ENCODE data around the gene SAC3D1.

SAC3D1 gene

DNA sequence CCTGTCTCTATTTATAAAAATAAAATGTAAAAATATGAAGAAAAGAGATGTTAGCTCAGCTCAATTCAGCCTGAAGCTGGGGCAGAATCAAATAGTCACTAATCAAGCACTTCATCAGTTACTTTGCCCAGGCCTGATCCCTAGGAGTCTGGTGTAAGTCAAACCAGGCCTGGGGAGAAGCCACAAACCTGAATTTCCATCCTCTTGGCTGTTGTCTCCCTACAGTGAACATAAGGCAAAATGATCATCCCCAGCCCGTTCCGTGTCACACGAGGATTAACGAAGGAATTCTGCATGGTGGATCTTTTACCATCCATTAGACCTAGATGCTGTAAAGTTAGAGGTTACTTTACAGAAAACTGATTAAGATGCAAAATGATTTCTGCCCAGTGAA, 23.8 kb downstream of the SAC3D1 start:
- no peak overlapping the region for H3K4me3 ChIP-seq (ENCODE audit: low read length)
- no peak for DNase-seq (ENCODE audit: low read depth)
- TF ChIP-seq, protein P1, sequence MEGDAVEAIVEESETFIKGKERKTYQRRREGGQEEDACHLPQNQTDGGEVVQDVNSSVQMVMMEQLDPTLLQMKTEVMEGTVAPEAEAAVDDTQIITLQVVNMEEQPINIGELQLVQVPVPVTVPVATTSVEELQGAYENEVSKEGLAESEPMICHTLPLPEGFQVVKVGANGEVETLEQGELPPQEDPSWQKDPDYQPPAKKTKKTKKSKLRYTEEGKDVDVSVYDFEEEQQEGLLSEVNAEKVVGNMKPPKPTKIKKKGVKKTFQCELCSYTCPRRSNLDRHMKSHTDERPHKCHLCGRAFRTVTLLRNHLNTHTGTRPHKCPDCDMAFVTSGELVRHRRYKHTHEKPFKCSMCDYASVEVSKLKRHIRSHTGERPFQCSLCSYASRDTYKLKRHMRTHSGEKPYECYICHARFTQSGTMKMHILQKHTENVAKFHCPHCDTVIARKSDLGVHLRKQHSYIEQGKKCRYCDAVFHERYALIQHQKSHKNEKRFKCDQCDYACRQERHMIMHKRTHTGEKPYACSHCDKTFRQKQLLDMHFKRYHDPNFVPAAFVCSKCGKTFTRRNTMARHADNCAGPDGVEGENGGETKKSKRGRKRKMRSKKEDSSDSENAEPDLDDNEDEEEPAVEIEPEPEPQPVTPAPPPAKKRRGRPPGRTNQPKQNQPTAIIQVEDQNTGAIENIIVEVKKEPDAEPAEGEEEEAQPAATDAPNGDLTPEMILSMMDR (IDR thresholded peaks at IDR 0.05; ENCODE audit: insufficient read depth, low read depth, low read length, missing control alignments) = no peak

GRCh38 chr11:65065851-65066250, 24.8 kb downstream of the SAC3D1 start:
- no peak for DNase-seq (ENCODE audit: low read depth)
- TF ChIP-seq, protein P1 (IDR thresholded peaks at IDR 0.05; ENCODE audit: insufficient read depth, low read depth, low read length, missing control alignments) = no peak
- H3K4me3 ChIP-seq (ENCODE audit: low read length) = no peak overlapping the region

GRCh38 chr11:65066315-65066714, 25.3 kb downstream of the SAC3D1 start:
- TF ChIP-seq, protein P1 (IDR thresholded peaks at IDR 0.05; ENCODE audit: insufficient read depth, low read depth, low read length, missing control alignments) = no peak
- H3K4me3 ChIP-seq (ENCODE audit: low read length) = no peak overlapping the region
- DNase-seq (ENCODE audit: low read depth) = no peak

GRCh38 chr11:65066805-65067291, 25.8 kb downstream of the SAC3D1 start:
- H3K4me3 ChIP-seq (ENCODE audit: low read length) = no peak overlapping the region
- TF ChIP-seq, protein P1 (IDR thresholded peaks at IDR 0.05; ENCODE audit: insufficient read depth, low read depth, low read length, missing control alignments) = no peak
- DNase-seq (ENCODE audit: low read depth) = no peak

DNA sequence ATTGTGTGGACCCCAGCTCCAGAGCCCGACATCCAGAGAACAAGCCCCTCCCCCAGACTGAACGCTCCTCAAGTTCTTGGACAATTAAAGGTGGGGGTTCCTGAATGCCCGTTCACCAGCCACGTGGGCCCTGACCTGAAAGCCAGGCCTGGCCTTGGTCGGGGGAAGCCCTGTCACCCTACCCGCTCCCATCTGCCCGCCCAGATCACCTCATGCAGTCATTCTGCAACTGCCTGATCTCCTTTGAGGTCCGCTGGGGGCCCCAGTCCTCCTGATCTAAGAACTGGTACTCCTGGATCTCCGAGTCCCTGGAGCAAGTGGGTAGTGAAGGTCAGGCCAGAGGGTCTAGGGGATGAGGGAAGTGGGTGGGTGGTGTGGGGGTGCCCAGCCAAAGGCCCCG, 26.4 kb downstream of the SAC3D1 start:
- TF ChIP-seq, protein P1 (IDR thresholded peaks at IDR 0.05; ENCODE audit: insufficient read depth, low read depth, low read length, missing control alignments) = no peak
- no peak for DNase-seq (ENCODE audit: low read depth)
- H3K4me3 ChIP-seq (ENCODE audit: low read length) = no peak overlapping the region

DNA sequence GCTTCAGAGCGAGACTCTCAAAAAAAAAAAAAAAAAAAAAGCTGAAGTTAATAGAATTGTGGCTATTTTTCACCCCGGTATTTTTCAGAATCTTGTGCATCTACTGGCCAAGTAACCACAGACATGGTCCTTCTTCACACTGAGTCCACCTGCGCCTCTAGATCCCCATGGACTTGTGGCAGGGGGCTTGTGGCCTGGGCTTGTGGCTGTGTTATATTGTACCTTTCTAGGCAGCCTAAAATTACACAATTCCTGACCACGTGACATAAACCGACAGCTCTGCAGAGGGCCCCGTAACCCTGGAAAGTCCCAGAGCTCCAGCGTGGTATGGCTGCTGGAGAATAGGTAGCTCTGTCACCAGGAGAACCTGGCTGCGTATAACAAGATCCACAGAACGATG, 28.2 kb downstream of the SAC3D1 start:
- no peak overlapping the region for H3K4me3 ChIP-seq (ENCODE audit: low read length)
- TF ChIP-seq, protein P1 (IDR thresholded peaks at IDR 0.05; ENCODE audit: insufficient read depth, low read depth, low read length, missing control alignments) = no peak
- DNase-seq (ENCODE audit: low read depth) = peak; percentile 52

DNA sequence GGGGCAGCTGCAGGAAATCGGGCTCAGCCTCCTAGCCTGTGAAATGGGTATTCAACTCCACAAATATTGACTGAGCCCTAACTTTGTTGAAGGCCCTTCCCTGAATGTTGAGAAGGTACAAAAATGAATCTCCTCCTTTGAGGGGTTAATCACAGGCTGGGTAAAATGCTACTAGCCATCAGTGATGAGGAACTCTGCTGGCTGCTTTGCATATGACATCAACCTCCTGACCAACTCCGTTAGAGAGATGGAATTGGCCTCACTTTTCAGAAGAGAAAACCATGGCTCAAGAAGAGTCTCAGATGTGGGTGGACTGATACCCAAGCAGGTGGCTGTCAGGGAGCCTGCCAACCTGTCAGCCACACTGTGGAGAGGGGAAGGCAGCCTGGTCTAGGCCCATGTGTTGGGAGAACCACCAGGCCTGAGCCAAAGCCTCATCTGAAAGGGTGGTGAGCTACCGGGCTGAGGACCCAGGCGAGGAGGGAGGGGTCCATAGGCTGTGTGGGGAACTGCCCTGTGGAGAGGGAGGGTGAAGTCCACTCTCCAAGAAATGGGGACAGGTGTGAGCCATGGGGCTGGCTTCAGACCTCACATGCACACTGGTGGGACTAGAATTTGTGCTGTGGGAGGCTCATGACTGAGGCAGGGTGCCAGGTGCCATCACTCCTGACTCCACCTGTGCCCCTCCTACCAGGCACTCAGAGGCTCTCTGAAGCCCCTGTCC, 31.1 kb downstream of the SAC3D1 start:
- TF ChIP-seq, protein P1 (IDR thresholded peaks at IDR 0.05; ENCODE audit: insufficient read depth, low read depth, low read length, missing control alignments) = no peak
- no peak overlapping the region for H3K4me3 ChIP-seq (ENCODE audit: low read length)

More for the DNA sequence above, 31.1 kb downstream of the SAC3D1 start:
- DNase-seq (ENCODE audit: low read depth) = no peak

Data from epithelial cell of esophagus (primary cell).